AG04450 (cell line): ENCODE results near the gene APOOL. TPM values are rescaled to one million over a fixed set of nuclear protein-coding genes. Genes with fewer than 3 reads are reported as not detected.

ENCODE experiments used
- CTCF ChIA-PET: fragments of 300-600, 350-600 bp; formaldehyde crosslinking; extraction: SDS; loops from one replicate; lab custom pipeline; 2022; ENCODE audit warnings: antibody characterized with exemption, inconsistent platforms; lab: Charles Lee
- POLR2A ChIA-PET: fragments of 350-600 bp; formaldehyde crosslinking; extraction: SDS; loops from one replicate; lab custom pipeline; 2021; ENCODE audit warnings: antibody characterized with exemption, inconsistent platforms; lab: Yijun Ruan, JAX
- DNase-seq: peaks from one replicate; pipeline ENCODE4 v3.0.0-alpha.2; 2011; ENCODE audit warnings: low read depth, low spot score
- H3K27ac ChIP-seq: one replicate; pipeline ENCODE4 v1.5.1; 2012; ENCODE audit warnings: low read depth, low read length, control low read depth
- H3K27me3 ChIP-seq: one replicate; pipeline ENCODE4 v1.6.0; 2012; ENCODE audit warnings: low read length; ENCODE audit not compliant: control insufficient read depth, insufficient read depth
- H3K4me3 ChIP-seq: 2 replicates; pipeline ENCODE4 v1.5.1; 2011; ENCODE audit warnings: mild to moderate bottlenecking, low read depth, low read length, control low read depth
- H3K9me3 ChIP-seq: 2 replicates; pipeline ENCODE4 v1.5.1; 2012; ENCODE audit warnings: low read length; ENCODE audit not compliant: control insufficient read depth, insufficient read depth
- polyA plus RNA-seq: library from polyadenylated mRNA; depleted of rRNA; stranded (reverse); fragments of >200 nt; gene quantifications from 2 replicates; pipeline ENCODE4 v1.2.3, GENCODE V29; 2011
- TF ChIP-seq, protein P1 (sequence below): IDR thresholded peaks from 2 replicates; pipeline ENCODE4 v1.5.1; 2011; ENCODE audit warnings: low read depth, low read length, control low read depth, inconsistent platforms

The APOOL gene
- polyA plus RNA-seq, 1 experiment = 6.5 TPM

DNA sequence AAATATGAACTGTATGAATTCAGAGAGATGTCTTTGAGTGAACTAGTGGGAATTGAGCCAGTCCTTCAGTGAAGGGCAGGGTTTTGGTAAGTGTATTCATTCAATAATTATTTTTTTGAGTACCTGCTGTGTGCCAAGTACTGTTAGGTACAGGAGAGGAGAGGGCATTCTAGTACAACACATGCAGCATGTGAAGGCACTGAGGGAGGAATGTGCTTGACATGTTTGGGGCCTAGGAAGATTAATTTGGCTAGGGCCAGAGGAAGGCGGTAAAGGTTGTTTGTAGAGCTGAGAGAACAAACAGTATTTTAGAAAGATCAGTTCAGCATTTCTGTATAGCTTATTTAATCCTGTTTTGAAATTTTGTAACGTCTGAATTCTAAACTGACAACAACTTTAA, 27.8 kb downstream of the APOOL start:
- Histone ChIP-seq H3K27ac (no peak overlapping the region), H3K27me3 (no peaks in the 10 kb centered on the region), H3K9me3 (no peaks in the 10 kb centered on the region), H3K4me3 (no peak overlapping the region)
- ChIA-PET POLR2A (no interaction called here), CTCF (no interaction called here)
- TF ChIP-seq, protein P1, sequence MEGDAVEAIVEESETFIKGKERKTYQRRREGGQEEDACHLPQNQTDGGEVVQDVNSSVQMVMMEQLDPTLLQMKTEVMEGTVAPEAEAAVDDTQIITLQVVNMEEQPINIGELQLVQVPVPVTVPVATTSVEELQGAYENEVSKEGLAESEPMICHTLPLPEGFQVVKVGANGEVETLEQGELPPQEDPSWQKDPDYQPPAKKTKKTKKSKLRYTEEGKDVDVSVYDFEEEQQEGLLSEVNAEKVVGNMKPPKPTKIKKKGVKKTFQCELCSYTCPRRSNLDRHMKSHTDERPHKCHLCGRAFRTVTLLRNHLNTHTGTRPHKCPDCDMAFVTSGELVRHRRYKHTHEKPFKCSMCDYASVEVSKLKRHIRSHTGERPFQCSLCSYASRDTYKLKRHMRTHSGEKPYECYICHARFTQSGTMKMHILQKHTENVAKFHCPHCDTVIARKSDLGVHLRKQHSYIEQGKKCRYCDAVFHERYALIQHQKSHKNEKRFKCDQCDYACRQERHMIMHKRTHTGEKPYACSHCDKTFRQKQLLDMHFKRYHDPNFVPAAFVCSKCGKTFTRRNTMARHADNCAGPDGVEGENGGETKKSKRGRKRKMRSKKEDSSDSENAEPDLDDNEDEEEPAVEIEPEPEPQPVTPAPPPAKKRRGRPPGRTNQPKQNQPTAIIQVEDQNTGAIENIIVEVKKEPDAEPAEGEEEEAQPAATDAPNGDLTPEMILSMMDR = no peak
- no peak for DNase-seq

GRCh38 chrX:85037114-85037513, 33.4 kb downstream of the APOOL start:
- Histone ChIP-seq H3K27ac (no peak overlapping the region), H3K27me3 (no peaks in the 10 kb centered on the region), H3K9me3 (no peaks in the 10 kb centered on the region), H3K4me3 (no peak overlapping the region)
- CTCF ChIA-PET = no interaction called here
- DNase-seq = no peak
- POLR2A ChIA-PET = no interaction called here
- TF ChIP-seq, protein P1 = no peak

DNA sequence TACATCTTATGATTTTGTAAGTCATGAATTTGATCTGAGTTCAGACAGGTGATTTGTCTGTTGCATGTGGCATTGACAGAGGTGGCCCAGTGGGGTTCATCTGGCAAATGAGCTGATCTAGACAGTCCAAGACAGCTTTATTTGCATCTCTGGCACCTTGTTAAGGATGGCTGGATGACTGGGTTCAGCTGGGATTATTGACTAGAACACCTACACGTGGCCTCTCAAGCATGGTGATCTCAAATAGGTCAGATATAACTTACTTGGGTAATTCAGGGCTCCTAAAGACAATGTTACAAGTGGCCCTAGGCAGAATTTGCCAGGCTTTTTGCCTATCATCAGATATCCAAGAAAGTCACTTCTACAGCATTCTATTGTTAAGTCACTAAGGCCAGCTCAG, 48.0 kb downstream of the APOOL start:
- H3K27ac ChIP-seq = no peak overlapping the region
- H3K27me3 ChIP-seq = no peaks in the 10 kb centered on the region
- ChIA-PET CTCF (interaction anchor here (1.4 to 2.2 kb wide), 3 partner anchors 322 to 1135 kb away, joined by 3 to 20 read pairs (median 8); no protein-coding TSS in a partner anchor), POLR2A (no interaction called here)
- no peak overlapping the region for H3K4me3 ChIP-seq
- no peaks in the 10 kb centered on the region for H3K9me3 ChIP-seq
- DNase-seq = no peak
- TF ChIP-seq, protein P1 = no peak

DNA sequence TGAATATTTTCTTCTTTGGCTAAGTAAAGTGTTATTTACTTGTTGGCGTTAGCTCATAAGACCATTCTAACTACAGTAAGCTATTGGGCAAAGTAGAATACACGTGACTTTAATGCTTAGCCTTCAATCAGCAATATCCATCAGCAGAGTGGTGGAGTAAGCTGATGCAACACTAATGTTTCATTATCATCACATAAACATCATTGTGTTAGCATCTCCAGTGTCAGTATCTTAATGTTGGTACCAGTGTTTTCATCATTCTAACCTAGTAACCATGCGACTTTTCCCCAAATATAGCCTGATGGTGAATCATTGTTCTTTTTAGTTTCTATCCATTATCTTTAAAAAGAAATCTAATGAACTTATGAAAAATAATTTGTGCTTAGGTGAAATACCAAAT, 48.5 kb downstream of the APOOL start:
- TF ChIP-seq, protein P1 = no peak
- Histone ChIP-seq H3K27ac (no peak overlapping the region), H3K4me3 (no peak overlapping the region), H3K9me3 (no peaks in the 10 kb centered on the region), H3K27me3 (no peaks in the 10 kb centered on the region)
- ChIA-PET POLR2A (no interaction called here), CTCF (interaction anchor here (0.6 to 2.2 kb wide), 6 partner anchors 49 to 1135 kb away, joined by 3 to 20 read pairs (median 4); partner anchors contain the start of gene APOOL)
- DNase-seq = no peak

- CTCF ChIA-PET = interaction anchor here (0.6 to 2.2 kb wide), 9 partner anchors 32 to 1136 kb away, joined by 3 to 20 read pairs (median 3); partner anchors contain the start of gene APOOL
- TF ChIP-seq, protein P1 = peak; percentile 32; the same call in 1 of the 2 replicates
- H3K27me3 ChIP-seq = no peaks in the 10 kb centered on the region
- H3K9me3 ChIP-seq = no peaks in the 10 kb centered on the region
- no peak overlapping the region for H3K4me3 ChIP-seq
- no peak overlapping the region for H3K27ac ChIP-seq
- peak; percentile 42 for DNase-seq
- POLR2A ChIA-PET = no interaction called here
Observed at GRCh38 chrX:85052636-85053343, 49.1 kb downstream of the APOOL start.
